Activated T-helper 1 cell treated with Interleukin-2 at 50 U/mL for 16 hours (primary cell): ENCODE results near the gene FGD4.

ENCODE experiments used
- DNase-seq: peaks from one replicate; pipeline ENCODE4 v3.0.0-alpha.2; 2020; ENCODE audit warnings: low read depth

The FGD4 gene

DNA sequence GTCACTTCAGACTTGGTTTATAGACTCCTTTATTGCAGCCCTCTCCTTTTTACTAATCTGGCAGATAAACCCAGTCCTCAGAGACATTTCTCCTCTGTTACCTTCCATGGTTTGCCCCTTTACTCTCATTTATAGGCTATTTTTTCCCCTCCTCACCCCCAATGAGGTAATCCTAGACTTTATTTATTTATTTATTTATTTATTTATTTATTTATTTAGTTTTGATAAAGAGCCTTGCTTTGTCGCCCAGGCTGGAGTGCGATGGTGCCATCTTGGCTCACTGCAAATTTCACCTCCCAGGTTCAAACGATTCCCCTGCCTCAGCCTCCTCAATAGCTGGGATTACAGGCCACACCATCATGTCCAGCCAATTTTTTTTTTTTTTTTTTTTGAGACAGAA lies 8.4 kb downstream of the FGD4 start:
- no peak for DNase-seq

DNA sequence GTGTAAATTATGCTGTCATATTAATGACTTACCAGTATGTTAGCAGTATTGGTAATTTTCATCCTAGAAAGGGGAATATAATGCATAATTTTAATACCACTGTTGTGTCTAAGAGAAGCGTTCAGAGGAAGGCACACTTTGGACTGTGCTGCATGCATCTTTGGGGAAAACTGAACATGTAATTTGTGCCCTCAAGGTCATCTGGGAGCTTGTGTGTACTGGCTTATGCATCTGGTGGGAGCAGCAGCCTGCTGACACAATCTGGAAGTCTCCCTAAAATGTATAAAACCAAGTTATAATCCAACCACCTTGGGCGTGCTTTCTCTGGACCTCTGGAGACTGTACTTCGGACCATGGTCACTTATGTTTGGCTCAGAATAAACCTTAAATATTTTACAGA lies 14.1 kb downstream of the FGD4 start:
- no peak for DNase-seq

DNA sequence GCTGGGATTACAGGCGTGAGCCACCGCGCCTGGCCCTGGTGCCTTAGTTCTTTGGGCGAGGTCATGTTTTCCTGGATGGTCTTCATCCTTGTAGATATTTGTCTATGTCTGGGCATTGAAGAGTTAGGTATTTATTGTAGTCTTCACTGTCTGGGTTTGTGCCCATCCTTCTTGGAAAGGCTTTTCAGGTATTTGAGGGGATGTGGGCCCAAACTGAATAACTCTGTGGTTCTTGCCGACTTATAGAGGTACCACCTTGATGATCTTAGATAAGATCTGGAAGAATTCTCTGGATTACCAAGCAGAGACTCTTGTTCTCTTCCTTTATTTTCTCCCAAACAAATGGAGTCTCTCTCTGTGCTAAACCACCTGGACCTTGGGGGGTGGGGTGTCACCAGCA lies 18.9 kb downstream of the FGD4 start:
- DNase-seq: no peak

DNA sequence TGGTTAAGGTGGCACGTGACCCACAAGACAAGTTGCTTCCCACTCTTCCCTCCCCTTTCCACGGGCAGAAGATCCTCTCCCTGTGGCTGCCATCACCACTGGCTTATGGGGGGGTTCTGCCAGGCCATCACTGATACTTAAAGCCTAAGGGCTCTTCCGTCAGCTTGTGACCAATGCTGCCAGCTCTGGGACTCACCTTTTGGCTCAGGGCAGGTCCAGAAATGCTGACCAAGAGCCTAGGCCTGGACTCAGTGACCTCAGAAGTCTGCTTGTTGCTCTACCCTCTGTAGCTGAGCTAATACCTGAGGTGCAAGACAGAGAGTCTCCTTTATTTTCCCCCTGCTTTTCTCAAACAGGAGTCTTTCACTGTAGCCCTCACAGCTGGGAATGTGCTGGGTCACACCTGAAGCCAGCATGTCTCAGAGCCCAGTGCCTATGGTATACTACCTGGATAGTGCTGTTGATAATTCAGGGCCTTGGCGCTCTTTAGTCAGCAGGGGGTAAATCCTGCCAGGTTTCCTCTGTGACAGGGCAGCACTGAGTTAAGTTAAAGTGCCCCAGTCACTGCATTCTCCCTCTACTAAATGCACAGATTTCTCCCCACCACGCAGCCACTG lies 19.7 kb downstream of the FGD4 start:
- DNase-seq: no peak

- no peak for DNase-seq
Observed at GRCh38 chr12:32419520-32419960, 20.2 kb downstream of the FGD4 start.

- no peak for DNase-seq
Observed at GRCh38 chr12:32420356-32420755, 21.0 kb downstream of the FGD4 start.

DNA sequence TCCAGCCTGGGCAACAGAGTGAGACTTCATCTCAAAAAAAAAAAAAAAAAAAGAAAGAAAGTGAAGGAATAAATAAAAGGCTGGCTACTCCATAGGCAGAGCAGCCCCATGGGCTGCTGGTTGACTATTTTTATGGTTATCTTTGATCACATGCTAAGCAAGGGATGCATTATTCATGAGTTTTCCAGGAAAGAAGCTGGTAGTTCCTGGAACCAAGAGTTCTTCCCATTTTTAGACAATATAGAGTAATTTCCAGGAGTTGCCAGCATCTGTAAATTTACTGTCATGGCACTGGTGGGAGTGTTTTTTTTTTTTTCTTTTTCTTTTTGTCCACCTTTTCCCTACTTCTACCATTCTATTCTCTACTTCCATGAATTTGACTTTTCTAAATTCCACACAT lies 24.2 kb downstream of the FGD4 start:
- DNase-seq: no peak

- no peak for DNase-seq
Observed at GRCh38 chr12:32431025-32431424, 31.7 kb downstream of the FGD4 start.

DNA sequence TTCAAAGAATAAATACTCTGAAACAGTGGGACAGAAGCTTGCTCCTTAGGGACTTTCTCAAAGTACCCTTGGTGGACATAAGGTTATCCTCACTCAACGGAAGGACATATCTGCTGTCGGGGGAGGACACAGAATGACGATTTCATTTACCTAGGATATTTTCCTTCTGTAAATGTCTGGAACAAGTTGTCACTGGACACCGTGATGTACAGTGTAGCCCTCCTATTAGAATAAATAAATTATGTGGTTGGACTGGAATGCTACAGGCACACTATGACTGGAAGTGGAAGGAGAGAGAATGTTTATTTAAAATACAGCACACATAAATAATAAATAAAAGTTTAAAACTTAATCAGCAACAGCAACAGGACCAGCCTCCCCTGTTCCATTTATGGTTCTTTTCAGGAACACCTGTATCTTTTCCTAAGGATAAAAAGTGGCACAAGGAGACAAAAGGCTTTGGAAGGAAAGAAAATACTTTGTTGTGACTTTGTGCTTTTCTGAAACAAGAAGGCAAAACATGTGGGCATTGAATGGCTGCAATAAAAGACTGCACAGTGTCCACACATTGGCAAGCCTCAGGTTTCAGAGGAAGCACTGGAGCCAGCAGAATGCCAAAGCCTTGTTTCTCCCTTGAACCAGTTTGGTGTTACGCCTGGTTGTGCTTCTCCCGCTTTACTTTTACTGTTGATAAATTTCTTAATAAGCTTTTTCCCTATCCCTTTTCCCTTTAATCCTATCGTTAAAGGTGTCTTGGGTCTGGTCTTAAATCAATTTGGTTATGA lies 36.8 kb downstream of the FGD4 start:
- no peak for DNase-seq

DNA sequence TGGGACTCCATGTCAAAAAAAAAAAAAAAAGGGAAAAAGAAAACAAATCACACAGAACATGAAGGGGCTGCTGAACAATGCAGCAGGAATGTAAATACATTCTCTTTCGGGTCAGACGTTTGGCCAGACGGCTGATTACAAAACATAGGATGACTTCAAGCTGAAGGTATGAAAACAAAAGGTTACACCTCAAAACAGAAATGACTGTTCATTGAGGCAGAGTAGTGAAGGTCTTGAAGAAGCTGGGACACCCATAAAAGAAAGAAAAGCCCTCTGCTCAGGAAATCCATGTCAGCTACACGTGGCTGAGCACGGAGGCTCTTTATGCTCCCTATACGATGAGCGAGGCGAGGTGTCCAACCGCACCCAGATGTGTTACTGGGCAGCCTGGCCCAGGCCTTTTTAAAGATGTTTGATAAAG lies 37.7 kb downstream of the FGD4 start:
- DNase-seq: no peak

- no peak for DNase-seq
Observed at GRCh38 chr12:32440120-32440865, 40.9 kb downstream of the FGD4 start.

DNA sequence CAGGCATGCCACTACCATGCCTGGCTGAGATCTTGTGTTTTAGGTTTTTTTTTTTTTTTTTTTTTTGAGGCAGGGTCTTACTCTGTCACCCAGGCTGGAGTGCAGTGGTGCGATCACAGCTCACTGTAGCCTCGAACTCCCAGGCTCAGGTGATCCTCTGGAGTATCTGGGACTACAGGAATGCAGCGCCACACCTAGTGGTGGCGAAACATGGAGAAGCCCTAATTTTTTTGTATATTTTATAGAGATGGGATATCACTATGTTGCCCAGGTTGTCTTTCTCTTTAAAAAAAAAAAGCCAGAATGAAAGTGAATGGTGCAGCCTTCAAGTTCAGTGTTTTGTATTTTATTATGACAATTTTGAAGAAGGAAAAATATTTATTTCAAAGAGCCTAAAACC lies 44.1 kb downstream of the FGD4 start:
- no peak for DNase-seq

- no peak for DNase-seq
Observed at GRCh38 chr12:32444895-32445294, 45.5 kb downstream of the FGD4 start.

DNA sequence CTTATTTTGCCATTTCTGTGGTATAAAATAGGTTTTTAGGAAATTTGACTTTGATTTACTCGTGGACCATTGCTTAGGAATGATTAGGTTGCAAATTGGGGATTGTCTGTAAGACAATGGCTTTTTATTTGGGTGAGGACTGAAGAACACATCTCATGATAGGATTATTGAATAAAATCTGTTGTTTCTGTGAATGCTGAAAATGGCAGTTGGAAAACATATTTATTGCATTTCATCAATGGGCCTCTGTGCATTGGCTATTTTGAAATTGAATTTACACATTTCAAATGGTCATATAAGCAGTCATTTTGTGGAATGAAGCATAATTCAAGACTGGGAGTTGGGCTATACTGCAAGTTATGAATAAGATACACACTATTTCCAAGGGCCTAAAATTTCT lies 46.0 kb downstream of the FGD4 start:
- DNase-seq: no peak

DNA sequence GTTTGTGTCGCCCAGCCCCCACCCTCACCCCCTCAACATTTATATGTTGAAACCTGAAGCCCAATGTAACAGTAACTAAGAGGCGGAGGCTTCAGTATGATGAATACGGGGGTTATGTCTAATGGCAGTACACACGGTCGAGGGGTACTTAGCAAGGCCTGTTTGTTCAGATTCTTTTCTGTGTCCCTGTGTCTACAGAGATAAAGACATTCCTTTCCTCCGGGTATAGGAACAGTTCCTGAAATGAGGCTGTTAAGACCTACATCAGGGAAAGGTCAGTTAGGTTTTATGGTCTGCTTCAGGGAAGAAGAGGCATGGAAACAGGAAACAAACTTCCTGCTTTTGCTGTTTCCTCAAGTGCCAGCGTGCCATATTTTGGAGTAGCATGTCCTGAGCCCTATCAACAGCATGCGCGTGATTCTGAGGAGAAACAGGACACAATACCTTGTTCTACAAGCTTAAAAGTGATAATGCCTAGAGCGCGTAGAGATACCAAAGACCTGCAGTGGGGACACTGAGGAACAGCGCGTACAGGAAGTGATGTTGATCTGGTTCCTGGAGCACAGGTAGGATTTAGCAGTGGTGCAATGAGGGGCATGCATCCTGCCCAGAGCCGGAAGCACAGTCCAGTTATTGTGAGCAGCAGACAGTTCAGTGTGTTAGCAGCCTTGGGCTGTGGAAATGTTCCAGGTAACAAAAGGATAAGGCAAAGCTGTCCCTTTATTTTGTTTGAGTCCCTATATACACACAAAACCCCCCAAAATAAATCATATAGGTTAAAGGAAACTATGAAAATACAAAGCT lies 47.2 kb downstream of the FGD4 start:
- DNase-seq: no peak

GRCh38 chr12:32448586-32448985 lies 49.2 kb downstream of the FGD4 start:
- DNase-seq: no peak

DNA sequence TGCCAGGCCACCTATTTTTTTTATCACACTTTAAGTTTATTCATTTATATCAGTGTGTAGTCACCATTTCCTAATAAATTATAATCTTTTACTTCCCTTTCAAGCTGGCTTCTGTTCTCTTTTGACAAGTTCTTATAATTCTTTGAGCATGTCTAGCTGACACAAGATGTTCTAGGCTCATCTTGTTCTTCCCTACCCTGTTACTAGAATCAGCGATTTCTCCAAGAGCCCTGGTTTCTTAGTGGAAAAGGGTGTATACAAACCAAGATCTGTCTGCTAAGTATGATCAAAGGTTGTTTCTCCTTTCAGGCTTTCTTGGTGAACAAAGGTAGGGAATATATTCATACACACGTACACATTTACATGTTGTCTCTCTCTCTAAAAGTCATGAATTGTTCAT lies 51.0 kb downstream of the FGD4 start:
- DNase-seq: no peak

DNA sequence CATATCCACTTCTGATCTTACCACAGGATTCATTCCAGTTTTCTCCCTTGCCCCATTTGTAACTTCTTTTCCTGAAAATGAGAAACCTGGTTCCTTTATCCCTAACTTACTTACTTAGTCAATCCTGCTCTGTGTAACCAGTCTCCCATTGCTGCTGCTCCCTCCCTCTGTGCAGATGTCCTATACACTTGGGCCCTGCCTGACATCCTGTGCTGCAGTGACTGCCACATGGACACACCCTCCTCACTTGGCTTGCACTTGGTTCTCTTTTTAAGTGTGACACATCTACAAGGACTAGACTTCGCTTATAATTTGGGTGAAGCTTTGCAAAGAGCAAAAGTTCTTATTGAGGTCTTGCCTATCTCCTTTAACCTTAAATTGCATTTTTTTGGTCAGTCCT lies 51.4 kb downstream of the FGD4 start:
- no peak for DNase-seq

GRCh38 chr12:32451816-32452215 lies 52.5 kb downstream of the FGD4 start:
- DNase-seq: no peak

GRCh38 chr12:32454075-32454474 lies 54.7 kb downstream of the FGD4 start:
- DNase-seq: no peak

- DNase-seq: no peak
Observed at GRCh38 chr12:32454866-32455265, 55.5 kb downstream of the FGD4 start.

GRCh38 chr12:32455607-32456071 lies 56.3 kb downstream of the FGD4 start:
- DNase-seq: no peak
